Stomach smooth muscle (tissue), 2 donors: ENCODE results near the gene IGF1.

Source experiments
- H3K27ac ChIP-seq: one replicate; pipeline ENCODE4 v1.7.0; 2013; ENCODE audit warnings: mild to moderate bottlenecking, low read length, inconsistent platforms
- H3K27me3 ChIP-seq, 2 donors: one replicate each; pipeline ENCODE4 v1.7.0; 2013; ENCODE audit warnings: low read length in 2 of 2; ENCODE audit not compliant: insufficient read depth in 2 of 2, control insufficient read depth in 1 of 2
- H3K36me3 ChIP-seq, 2 donors: one replicate each; pipeline ENCODE4 v1.7.0; 2013; ENCODE audit warnings: low read length in 2 of 2; ENCODE audit not compliant: control insufficient read depth in 2 of 2, insufficient read depth in 2 of 2
- H3K4me1 ChIP-seq: one replicate; pipeline ENCODE4 v1.7.0; 2013; ENCODE audit warnings: low read length; ENCODE audit not compliant: control insufficient read depth, insufficient read depth
- H3K4me3 ChIP-seq, 2 donors: one replicate each; pipeline ENCODE4 v1.7.0; 2013; ENCODE audit warnings: low read length in 2 of 2
- H3K9ac ChIP-seq, 2 donors: one replicate each; pipeline ENCODE4 v1.7.0; 2013; ENCODE audit warnings: low read length in 2 of 2, mild to moderate bottlenecking in 1 of 2
- H3K9me3 ChIP-seq, 2 donors: one replicate each; pipeline ENCODE4 v1.7.0; 2013; ENCODE audit warnings: low read length in 2 of 2; ENCODE audit not compliant: control insufficient read depth in 2 of 2
- donor health status: healthy.
- donor health status: Pancreatic carcinoma.

IGF1 gene

DNA sequence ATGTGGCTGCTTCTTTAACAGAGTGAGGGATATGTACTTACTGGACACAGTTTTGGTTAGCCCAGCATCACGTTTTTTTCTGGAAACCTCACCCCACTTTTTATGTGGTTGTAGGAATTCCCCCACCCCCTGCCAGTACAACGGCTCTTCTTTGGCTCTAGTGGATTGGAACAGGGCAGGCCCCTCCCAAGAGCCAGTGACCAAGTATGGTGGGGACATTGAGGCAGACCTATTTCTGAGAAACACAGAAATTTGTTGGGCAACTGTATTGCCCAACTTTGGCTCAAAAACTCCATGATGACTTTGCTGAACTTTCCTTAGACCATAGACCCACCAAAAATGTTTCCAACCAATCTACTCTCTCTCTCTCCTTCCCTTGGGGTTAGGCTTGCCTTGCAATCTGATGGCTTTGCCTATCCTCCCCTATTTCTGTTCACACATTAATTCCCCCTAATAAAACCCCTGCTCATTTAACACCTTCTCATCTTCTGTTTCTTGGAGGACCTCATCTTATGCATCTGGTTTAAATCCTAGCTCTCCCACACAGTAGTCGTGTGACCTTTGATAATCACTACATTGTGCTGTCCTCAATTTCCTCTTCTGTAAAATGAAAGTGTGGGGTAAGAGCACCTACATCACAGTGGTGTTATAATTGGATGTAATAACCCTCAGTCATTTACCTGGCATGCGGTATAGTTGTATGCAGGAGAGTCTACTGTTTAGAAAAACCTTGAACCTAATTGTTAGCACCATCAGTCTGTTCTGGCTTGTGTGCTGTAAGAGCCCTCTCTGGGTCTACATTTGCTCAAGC, 71.7 kb downstream of the IGF1 start:
- no peaks in the 10 kb centered on the region for H3K36me3 ChIP-seq
- no peaks in the 10 kb centered on the region for H3K27me3 ChIP-seq
- H3K9ac ChIP-seq, result no peak overlapping the region
- H3K4me1 ChIP-seq, result no peaks in the 10 kb centered on the region
- no peak overlapping the region for H3K27ac ChIP-seq
- no peaks in the 10 kb centered on the region for H3K9me3 ChIP-seq
- H3K4me3 ChIP-seq, result no peak overlapping the region

DNA sequence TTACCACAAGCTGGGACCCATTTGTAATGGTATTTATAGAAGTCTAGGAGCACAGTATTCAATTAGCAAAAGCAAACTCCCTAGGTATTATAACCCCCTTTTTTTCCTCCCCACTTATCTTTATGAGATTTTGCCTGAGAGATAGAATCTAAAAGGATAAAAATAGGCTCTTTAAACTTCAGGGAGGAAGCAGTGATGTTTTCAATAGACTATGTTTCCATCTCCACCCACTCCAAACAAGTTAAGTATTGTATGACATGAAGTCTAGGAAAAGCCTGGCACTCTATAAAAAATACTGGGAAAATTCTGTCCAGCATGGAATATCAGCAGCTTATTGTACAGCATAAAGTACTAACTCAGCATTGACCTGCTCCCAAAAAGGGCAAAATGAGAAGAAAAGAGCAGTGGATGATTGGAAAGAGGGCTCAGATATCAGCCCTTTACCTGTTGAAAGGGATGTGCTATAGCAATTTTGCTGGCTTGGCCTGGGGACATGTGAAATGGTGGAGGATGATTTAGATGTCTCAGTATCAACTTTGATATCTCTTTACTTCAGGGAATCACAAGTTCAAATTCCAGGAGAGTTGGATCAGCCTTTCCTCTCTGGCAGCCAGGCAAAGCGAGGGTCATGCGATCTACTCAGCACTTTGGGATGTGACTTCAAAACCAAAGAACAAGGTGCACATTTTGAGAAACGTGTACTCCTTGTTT, 72.4 kb downstream of the IGF1 start:
- H3K9me3 ChIP-seq, result no peaks in the 10 kb centered on the region
- H3K4me1 ChIP-seq, result no peaks in the 10 kb centered on the region
- H3K36me3 ChIP-seq, result no peaks in the 10 kb centered on the region
- H3K27me3 ChIP-seq, result no peaks in the 10 kb centered on the region
- H3K27ac ChIP-seq, result no peak overlapping the region
- H3K4me3 ChIP-seq, result no peak overlapping the region
- no peak overlapping the region for H3K9ac ChIP-seq

DNA sequence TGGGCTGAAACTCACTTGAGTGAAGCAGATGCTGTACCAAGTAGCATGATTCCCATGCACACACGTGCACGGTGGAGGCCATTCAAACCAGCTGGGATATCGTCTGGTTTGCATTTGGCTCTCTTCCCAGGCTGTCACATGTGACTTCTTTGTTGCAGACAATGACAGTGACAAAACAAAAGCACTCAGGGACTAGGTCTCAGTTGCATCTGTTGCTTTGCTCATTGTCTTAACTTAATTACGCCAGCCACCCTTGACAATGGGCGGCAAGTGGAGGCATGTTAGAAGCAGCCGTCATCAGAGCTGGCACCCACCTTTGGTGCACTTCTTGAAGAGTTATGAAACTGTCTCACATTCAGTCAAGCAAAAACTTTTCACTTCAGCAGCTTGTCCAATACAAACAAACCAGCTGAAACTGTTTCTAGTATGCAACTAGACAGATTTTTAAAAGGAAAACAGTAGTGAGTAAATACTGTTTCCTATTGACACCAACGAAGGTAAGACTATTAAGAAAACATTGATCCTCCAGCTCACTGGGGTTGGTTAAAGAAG, 74.3 kb downstream of the IGF1 start:
- no peak overlapping the region for H3K27ac ChIP-seq
- H3K9me3 ChIP-seq, result no peaks in the 10 kb centered on the region
- H3K9ac ChIP-seq, result no peak overlapping the region
- H3K4me3 ChIP-seq, result no peak overlapping the region
- H3K27me3 ChIP-seq, result no peaks in the 10 kb centered on the region
- no peaks in the 10 kb centered on the region for H3K4me1 ChIP-seq
- H3K36me3 ChIP-seq, result no peaks in the 10 kb centered on the region

DNA sequence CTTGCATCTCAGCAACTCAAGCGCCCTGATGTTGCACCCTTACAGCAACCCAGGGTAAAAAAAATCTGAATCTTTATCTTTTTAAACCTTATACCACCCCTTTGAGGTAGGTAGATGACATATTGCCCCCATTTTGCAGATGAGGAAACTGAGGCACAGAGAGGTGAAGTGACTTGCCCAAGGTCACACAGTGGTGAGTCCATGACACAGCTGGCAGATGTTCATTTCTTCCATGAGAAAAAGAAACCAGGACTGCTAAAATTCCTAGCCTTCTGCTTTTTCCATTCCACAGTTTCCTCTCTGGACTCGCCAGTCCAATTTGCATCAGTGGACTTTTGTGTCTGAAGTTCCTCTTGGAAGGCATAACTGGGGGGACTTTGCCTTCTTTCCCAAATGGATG, 79.3 kb downstream of the IGF1 start:
- no peak overlapping the region for H3K9ac ChIP-seq
- no peaks in the 10 kb centered on the region for H3K4me1 ChIP-seq

DNA sequence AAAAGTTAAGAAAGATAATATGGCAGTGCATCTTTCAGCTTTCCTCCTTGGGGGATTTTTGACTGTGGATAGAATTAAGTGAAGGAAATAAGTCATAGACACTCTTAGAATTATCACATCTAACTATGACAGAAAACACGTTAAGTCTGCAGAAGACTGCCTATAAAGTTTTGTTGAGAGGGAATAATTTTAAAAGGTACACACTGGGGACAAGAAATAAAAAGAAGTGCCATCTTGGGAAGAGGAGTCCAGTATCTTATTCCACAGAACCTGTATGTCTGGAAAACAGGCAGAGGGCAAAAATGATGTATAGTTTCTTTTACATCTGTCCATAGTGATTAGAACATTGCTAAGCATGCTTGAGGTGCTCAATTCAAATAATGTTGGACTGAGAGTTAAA, 80.7 kb downstream of the IGF1 start:
- Histone ChIP-seq H3K9me3 (no peaks in the 10 kb centered on the region), H3K4me3 (no peak overlapping the region), H3K27me3 (no peaks in the 10 kb centered on the region), H3K9ac (no peak overlapping the region), H3K4me1 (no peaks in the 10 kb centered on the region), H3K36me3 (no peaks in the 10 kb centered on the region), H3K27ac (no peak overlapping the region)

More for the DNA sequence above, 79.3 kb downstream of the IGF1 start:
- Histone ChIP-seq H3K27me3 (no peaks in the 10 kb centered on the region), H3K36me3 (no peaks in the 10 kb centered on the region), H3K27ac (no peak overlapping the region), H3K9me3 (no peaks in the 10 kb centered on the region), H3K4me3 (no peak overlapping the region)

DNA sequence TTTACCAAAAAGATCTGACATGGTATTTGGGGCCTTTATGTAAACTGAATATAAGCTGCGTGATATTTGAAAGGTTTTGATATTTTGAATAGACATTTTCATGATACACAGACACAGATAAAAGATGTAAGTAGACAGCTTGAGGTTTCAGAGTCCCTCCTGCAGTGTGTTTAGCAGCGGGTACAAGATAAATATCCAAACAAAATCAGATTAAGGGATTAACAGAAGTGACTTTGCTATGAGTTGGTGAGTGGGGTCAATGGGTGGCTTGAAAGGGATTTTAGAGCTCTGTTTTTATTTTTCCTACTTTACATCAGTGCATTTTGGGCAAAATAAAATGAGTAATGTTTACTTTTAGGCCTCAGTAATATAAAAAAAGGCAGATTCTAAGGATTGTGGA, 84.1 kb downstream of the IGF1 start:
- no peaks in the 10 kb centered on the region for H3K9me3 ChIP-seq
- H3K27ac ChIP-seq, result no peak overlapping the region
- no peaks in the 10 kb centered on the region for H3K36me3 ChIP-seq
- no peak overlapping the region for H3K9ac ChIP-seq
- H3K4me3 ChIP-seq, result no peak overlapping the region
- H3K27me3 ChIP-seq, result no peaks in the 10 kb centered on the region
- no peaks in the 10 kb centered on the region for H3K4me1 ChIP-seq

DNA sequence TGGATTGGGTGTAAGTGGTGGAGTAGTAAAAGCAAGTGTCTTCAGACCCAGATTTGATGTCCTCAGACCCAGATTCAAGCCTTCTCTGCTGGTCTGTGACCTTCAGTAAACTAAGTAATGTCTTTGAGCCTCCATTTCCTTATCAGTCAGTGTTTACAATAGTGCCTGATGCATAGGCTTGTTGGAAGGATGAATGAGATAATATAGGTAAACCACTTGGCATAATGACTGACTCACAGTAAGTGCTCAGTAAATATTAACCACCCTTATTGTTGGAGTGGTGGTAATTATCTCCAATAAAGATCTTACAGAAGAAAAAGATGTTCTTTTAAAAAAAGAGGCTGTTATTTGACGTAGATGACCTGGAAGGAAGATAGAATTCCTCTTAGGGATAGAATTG, 86.2 kb downstream of the IGF1 start:
- Histone ChIP-seq H3K27me3 (no peaks in the 10 kb centered on the region), H3K27ac (no peak overlapping the region), H3K36me3 (no peaks in the 10 kb centered on the region), H3K9ac (no peak overlapping the region), H3K4me1 (no peaks in the 10 kb centered on the region), H3K4me3 (no peak overlapping the region), H3K9me3 (no peaks in the 10 kb centered on the region)

DNA sequence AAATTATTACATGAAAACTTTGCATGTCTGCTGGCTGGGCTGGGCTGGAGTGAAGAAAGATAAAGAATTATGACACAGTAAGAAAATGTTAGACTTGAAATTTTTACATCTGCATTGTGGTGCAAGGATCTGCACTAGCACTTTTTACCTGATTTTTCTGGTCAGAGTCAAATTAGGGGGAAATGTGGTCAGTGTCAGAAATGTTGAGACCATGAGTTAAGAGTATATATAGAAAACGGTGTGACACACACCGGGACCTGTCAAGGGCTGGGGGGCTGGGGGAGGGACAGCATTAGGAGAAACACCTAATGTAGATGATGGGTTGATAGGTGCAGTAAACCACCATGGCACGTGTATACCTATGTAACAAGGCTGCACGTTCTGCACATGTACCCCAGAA, 90.3 kb downstream of the IGF1 start:
- Histone ChIP-seq H3K36me3 (no peaks in the 10 kb centered on the region), H3K27ac (no peak overlapping the region), H3K9me3 (no peaks in the 10 kb centered on the region), H3K9ac (no peak overlapping the region), H3K27me3 (no peaks in the 10 kb centered on the region), H3K4me3 (no peak overlapping the region), H3K4me1 (no peaks in the 10 kb centered on the region)

DNA sequence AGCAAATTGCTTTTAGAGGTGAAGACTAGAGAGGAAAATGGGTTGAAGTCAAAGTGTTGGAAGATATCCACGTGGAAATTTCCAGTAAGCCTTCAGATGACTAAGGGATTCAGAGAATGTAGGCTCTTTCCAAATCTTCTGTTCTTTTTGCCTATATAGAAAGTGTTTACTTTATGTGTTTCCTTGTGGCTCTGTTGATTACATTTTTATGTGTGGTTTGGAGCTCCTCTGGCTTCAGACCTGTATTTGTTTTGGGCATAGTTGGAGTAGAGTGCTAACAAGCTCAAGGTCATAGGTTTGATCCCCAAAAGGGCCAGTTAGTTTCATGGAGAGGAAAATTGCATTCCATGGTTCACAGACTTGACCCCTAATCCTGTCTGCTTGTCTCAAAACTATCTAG, 91.9 kb downstream of the IGF1 start:
- Histone ChIP-seq H3K4me1 (no peaks in the 10 kb centered on the region), H3K9ac (no peak overlapping the region), H3K27me3 (no peaks in the 10 kb centered on the region)

DNA sequence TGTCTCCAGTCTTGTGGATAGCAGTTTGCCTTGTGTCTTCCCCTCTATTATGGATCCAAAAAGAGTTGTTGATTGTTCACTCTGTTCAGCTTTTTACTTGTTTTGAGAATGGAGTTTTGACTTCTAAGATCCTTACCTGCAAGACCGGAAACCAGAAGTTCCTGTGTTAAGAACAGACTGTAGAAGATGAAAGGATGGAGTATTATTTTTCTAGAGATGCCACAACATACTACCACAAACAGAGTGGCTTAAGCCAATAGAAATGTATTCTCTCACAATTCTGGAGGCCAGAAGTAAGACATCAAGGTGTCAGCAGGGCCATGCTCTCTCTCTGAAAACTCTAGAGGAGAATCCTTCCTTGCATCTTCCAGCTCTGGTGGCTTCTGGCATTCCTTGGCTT, 95.0 kb downstream of the IGF1 start:
- no peak overlapping the region for H3K9ac ChIP-seq
- no peaks in the 10 kb centered on the region for H3K9me3 ChIP-seq
- no peaks in the 10 kb centered on the region for H3K36me3 ChIP-seq
- H3K4me1 ChIP-seq, result no peaks in the 10 kb centered on the region
- no peak overlapping the region for H3K27ac ChIP-seq
- no peaks in the 10 kb centered on the region for H3K27me3 ChIP-seq
- no peak overlapping the region for H3K4me3 ChIP-seq

More for the DNA sequence above, 91.9 kb downstream of the IGF1 start:
- H3K4me3 ChIP-seq, result no peak overlapping the region
- H3K36me3 ChIP-seq, result no peaks in the 10 kb centered on the region
- H3K27ac ChIP-seq, result no peak overlapping the region
- H3K9me3 ChIP-seq, result no peaks in the 10 kb centered on the region
